GM13977 (cell line): ENCODE data around the gene LRP1B.

Experiments
- DNase-seq: peaks from one replicate; pipeline ENCODE4 v3.0.0; 2012; ENCODE audit warnings: low spot score
- in situ Hi-C: fragments of 300-500 bp; cut with MboI; formaldehyde crosslinking; loops from one replicate; pipeline ENCODE4 v1.12.0; 2022; ENCODE audit warnings: low sequenced_read_pairs, low pct_unique_long_range_greater_than_20kb, mixed read lengths, inconsistent platforms; ENCODE audit not compliant: unreplicated experiment
- TF ChIP-seq, protein P1 (sequence below): IDR thresholded peaks from 2 replicates; pipeline ENCODE4 v1.5.1; 2012; ENCODE audit warnings: mild to moderate bottlenecking, control low read depth; ENCODE audit not compliant: insufficient read depth; ENCODE audit errors: extremely low read depth, missing control alignments

The LRP1B gene

DNA sequence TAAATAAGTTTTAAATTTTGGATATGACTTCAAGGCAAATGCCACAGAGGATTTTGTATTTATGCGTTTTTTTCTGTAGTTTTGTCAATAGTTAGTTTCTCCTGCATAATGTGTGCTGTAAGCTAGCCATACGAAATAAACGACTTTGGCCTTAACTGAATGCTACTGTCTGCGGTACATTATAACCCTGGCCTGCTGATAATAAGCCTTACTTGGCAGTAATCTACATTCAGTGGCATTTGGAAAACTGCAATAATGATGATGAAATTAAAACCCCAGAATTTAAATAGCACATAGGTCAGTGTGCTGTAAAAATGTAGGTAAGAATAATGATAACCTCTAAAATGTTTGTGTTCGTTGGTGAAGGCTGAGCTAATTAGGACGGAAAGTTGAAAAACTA, 88.8 kb downstream of the LRP1B start:
- in situ Hi-C loops, result no loop called here
- TF ChIP-seq, protein P1, sequence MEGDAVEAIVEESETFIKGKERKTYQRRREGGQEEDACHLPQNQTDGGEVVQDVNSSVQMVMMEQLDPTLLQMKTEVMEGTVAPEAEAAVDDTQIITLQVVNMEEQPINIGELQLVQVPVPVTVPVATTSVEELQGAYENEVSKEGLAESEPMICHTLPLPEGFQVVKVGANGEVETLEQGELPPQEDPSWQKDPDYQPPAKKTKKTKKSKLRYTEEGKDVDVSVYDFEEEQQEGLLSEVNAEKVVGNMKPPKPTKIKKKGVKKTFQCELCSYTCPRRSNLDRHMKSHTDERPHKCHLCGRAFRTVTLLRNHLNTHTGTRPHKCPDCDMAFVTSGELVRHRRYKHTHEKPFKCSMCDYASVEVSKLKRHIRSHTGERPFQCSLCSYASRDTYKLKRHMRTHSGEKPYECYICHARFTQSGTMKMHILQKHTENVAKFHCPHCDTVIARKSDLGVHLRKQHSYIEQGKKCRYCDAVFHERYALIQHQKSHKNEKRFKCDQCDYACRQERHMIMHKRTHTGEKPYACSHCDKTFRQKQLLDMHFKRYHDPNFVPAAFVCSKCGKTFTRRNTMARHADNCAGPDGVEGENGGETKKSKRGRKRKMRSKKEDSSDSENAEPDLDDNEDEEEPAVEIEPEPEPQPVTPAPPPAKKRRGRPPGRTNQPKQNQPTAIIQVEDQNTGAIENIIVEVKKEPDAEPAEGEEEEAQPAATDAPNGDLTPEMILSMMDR, result no peak
- no peak for DNase-seq

- in situ Hi-C loops, result no loop called here
- no peak for DNase-seq
- TF ChIP-seq, protein P1, result no peak
Observed at GRCh38 chr2:142041105-142041504, 89.7 kb downstream of the LRP1B start.

DNA sequence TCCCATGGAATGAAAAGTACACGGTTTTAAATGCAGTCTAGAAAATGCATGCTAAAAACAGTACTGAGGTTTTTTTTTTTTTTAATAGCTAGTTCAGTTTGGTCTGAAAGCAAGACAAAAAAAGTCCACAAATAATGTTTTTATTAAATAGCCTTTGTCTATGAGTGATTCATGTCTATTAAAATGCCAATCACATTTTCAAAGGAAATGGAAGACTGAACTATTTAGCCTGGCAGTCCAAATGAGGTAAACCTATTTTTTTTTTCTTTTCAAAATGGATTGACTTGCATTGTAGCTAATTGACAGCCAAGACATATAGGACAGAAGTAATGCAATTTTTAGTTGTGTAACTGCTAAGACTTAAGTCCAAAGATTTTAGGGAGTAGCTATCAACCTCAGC, 90.3 kb downstream of the LRP1B start:
- no peak for DNase-seq
- TF ChIP-seq, protein P1, result no peak
- in situ Hi-C loops, result no loop called here

- TF ChIP-seq, protein P1, result no peak
Observed at GRCh38 chr2:142038826-142039225, 92.0 kb downstream of the LRP1B start.

DNA sequence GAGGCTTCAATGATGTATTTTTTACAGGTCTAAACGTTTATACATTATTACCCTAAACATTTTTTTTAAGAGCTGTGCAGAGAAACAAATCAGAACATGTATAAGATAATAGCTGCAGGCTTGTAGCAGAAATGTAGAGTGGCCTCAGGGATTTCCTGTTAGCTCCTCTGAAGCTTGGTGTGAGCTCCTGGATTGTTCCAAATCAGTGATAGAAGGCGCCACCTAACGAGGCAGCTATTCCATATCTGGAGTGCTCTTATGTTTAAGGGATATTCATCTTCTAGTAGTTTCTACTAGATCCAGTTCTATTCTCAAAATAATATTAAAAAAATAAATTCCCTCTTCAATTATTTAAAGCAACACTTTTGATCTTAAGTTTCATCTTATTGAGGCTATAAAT, 93.1 kb downstream of the LRP1B start:
- TF ChIP-seq, protein P1, result no peak
- in situ Hi-C loops, result no loop called here
- no peak for DNase-seq

More at GRCh38 chr2:142038826-142039225, 92.0 kb downstream of the LRP1B start:
- in situ Hi-C loops, result no loop called here
- no peak for DNase-seq

GRCh38 chr2:142037066-142037465, 93.8 kb downstream of the LRP1B start:
- no peak for DNase-seq
- in situ Hi-C loops, result no loop called here
- TF ChIP-seq, protein P1, result no peak

- no peak for DNase-seq
- in situ Hi-C loops, result no loop called here
- TF ChIP-seq, protein P1, result no peak
Observed at GRCh38 chr2:142033393-142033792, 97.4 kb downstream of the LRP1B start.
